ENCODE measurements around the gene SPEM2.
"Not testable (repeated sequence)": the region's sequence is repeated elsewhere in the genome, so short reads cannot be mapped to it uniquely, and the experiment has no call there.

The SPEM2 gene

DNA sequence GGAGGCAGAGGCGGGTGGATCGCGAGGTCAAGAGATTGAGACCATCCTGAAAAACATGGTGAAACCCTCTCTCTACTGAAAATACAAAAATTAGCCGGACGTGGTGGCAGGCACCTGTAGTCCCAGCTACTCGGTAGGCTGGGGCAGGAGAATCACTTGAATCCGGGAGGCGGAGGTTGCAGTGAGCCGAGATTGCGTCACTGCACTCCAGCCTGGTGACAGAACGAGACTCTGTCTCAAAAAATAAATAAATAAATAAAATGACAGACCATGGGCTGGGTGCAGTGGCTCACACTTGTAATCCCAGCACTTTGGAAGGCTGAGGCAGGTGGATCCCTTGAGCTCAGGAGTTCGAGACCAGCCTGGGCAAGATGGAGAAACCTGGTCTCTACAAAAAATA, 44.4 kb downstream of the SPEM2 start:
- H3K14ac ChIP-seq (ENCODE audit: low read length in 2 of 2); H3K18ac ChIP-seq (ENCODE audit: low read depth in 1 of 2, low read length in 2 of 2); H2BK12ac ChIP-seq (ENCODE audit: low read length in 2 of 2); H2AFZ ChIP-seq (ENCODE audit: low read depth, low read length); H4K8ac ChIP-seq (ENCODE audit: low read length); DNase-seq; H3K4me2 ChIP-seq (ENCODE audit: low read length, poor library complexity, severe bottlenecking); H2BK15ac ChIP-seq (ENCODE audit: low read depth, poor library complexity, severe bottlenecking); H2BK5ac ChIP-seq (ENCODE audit: low read depth, low read length, poor library complexity, severe bottlenecking); H3K9ac ChIP-seq (ENCODE audit: low read length); H2BK120ac ChIP-seq (ENCODE audit: low read depth, low read length); H3K4me3 ChIP-seq (ENCODE audit: insufficient read depth in 1 of 2, low read depth in 1 of 2, low read length in 2 of 2); H2AK5ac ChIP-seq (ENCODE audit: low read length, severe bottlenecking); H3K23ac ChIP-seq (ENCODE audit: low read length in 2 of 2); H3K4ac ChIP-seq (ENCODE audit: low read depth in 1 of 2, low read length in 2 of 2); H3K9me3 ChIP-seq (ENCODE audit: control insufficient read depth, low read length); H3K27ac ChIP-seq (ENCODE audit: low read length, poor library complexity, severe bottlenecking); H4K91ac ChIP-seq (ENCODE audit: low read length); H3K27me3 ChIP-seq (ENCODE audit: control insufficient read depth in 1 of 2, insufficient read depth in 1 of 2, low read length in 2 of 2): not testable (repeated sequence)
- peaks cover 25 to 32% of the 10 kb centered on the region in 2 experiments for H3K36me3 ChIP-seq (ENCODE audit: control insufficient read depth in 1 of 2, insufficient read depth in 2 of 2, low read depth in 1 of 2, low read length in 2 of 2)
- peaks cover 35% of the 10 kb centered on the region for H3K79me1 ChIP-seq (replicated peaks; ENCODE audit: low read length, poor library complexity, severe bottlenecking)
- H3K4me1 ChIP-seq (ENCODE audit: control insufficient read depth, insufficient read depth, low read depth, low read length), result peaks cover 10% of the 10 kb centered on the region
- 96% methylated on average over 11 of the region's 12 CpGs for WGBS

DNA sequence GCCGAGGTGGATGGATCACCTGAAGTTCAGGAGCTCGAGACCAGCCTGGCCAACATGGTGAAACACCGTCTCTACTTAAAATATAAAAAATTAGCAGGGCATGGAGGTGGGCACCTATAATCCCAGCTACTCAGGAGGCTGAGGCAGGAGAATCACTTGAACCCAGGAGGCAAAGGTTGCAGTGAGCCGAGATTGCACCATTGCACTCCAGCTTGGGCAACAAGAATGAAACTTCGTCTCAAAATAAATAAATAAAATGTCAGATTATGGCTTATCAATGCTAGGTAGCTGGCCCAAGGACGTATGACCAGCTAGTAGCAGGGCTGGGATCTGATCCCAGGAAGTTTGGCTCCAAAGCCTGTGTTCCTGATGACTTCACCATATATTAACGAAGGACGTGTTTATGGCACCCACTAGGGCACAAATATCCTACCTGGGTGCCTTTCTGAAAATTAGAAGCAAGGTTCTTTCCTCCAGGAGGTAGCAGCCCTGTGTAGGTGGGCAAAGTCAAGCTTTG, 45.1 kb downstream of the SPEM2 start:
- peak overlapping the region; percentile 39 for H4K91ac ChIP-seq (ENCODE audit: low read length)
- 97% methylated on average over 8 of the region's 8 CpGs for WGBS

DNA sequence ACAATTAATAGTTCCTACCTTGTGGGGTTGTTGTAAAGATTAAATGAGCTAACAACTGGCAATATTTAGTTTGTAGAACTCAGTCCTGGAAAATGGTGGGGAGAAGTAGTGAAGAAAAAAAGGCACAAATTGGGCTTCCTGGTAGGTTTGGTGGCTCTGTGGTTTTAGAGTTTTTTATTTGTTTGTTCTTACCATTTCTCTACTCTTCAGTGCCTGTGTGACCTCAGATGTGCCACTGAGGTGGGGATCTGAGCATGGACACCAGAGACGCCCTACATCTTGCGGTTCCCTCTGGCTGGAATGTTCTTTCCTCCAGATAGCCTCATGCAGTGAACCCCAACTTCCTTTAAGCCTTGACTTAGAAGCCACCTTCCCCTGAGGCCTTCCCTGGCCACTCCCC, 46.3 kb downstream of the SPEM2 start:
- H3K9ac ChIP-seq (ENCODE audit: low read length), result no peak overlapping the region
- no peak overlapping the region for H3K4me3 ChIP-seq (ENCODE audit: insufficient read depth in 1 of 2, low read depth in 1 of 2, low read length in 2 of 2)
- no peak overlapping the region for H3K4ac ChIP-seq (ENCODE audit: low read depth in 1 of 2, low read length in 2 of 2)
- H4K91ac ChIP-seq (ENCODE audit: low read length), result no peak overlapping the region
- no peak overlapping the region for H3K4me2 ChIP-seq (ENCODE audit: low read length, poor library complexity, severe bottlenecking)
- H3K14ac ChIP-seq (ENCODE audit: low read length in 2 of 2), result no peak overlapping the region
- no peak overlapping the region for H2AK5ac ChIP-seq (ENCODE audit: low read length, severe bottlenecking)
- H3K36me3 ChIP-seq (ENCODE audit: control insufficient read depth in 1 of 2, insufficient read depth in 2 of 2, low read depth in 1 of 2, low read length in 2 of 2), result peaks cover 17 to 20% of the 10 kb centered on the region in 2 experiments
- H2BK5ac ChIP-seq (ENCODE audit: low read depth, low read length, poor library complexity, severe bottlenecking), result no peak overlapping the region
- WGBS, result 97% methylated on average over 2 of the region's 2 CpGs
- no peak overlapping the region for H3K27ac ChIP-seq (ENCODE audit: low read length, poor library complexity, severe bottlenecking)
- H3K27me3 ChIP-seq (ENCODE audit: control insufficient read depth in 1 of 2, insufficient read depth in 1 of 2, low read length in 2 of 2), result no peaks in the 10 kb centered on the region
- H2BK15ac ChIP-seq (ENCODE audit: low read depth, poor library complexity, severe bottlenecking), result no peak overlapping the region
- peaks cover 22% of the 10 kb centered on the region for H3K79me1 ChIP-seq (replicated peaks; ENCODE audit: low read length, poor library complexity, severe bottlenecking)
- H4K8ac ChIP-seq (ENCODE audit: low read length), result peak overlapping the region; percentile 38
- H2AFZ ChIP-seq (ENCODE audit: low read depth, low read length), result no peak overlapping the region
- no peak overlapping the region for H2BK120ac ChIP-seq (ENCODE audit: low read depth, low read length)
- H3K4me1 ChIP-seq (ENCODE audit: control insufficient read depth, insufficient read depth, low read depth, low read length), result peaks cover 18% of the 10 kb centered on the region
- H2BK12ac ChIP-seq (ENCODE audit: low read length in 2 of 2), result no peak overlapping the region
- H3K9me3 ChIP-seq (ENCODE audit: control insufficient read depth, low read length), result no peaks in the 10 kb centered on the region
- no peak overlapping the region for H3K18ac ChIP-seq (ENCODE audit: low read depth in 1 of 2, low read length in 2 of 2)
- no peak for DNase-seq
- H3K23ac ChIP-seq (ENCODE audit: low read length in 2 of 2), result no peak overlapping the region

More for the DNA sequence above, 45.1 kb downstream of the SPEM2 start:
- not testable (repeated sequence) for H2BK5ac ChIP-seq (ENCODE audit: low read depth, low read length, poor library complexity, severe bottlenecking); H2BK15ac ChIP-seq (ENCODE audit: low read depth, poor library complexity, severe bottlenecking); H3K23ac ChIP-seq (ENCODE audit: low read length in 2 of 2); H3K9ac ChIP-seq (ENCODE audit: low read length); H2BK120ac ChIP-seq (ENCODE audit: low read depth, low read length); H3K4me3 ChIP-seq (ENCODE audit: insufficient read depth in 1 of 2, low read depth in 1 of 2, low read length in 2 of 2); H2AK5ac ChIP-seq (ENCODE audit: low read length, severe bottlenecking); DNase-seq; H2AFZ ChIP-seq (ENCODE audit: low read depth, low read length); H3K27ac ChIP-seq (ENCODE audit: low read length, poor library complexity, severe bottlenecking); H4K8ac ChIP-seq (ENCODE audit: low read length); H3K18ac ChIP-seq (ENCODE audit: low read depth in 1 of 2, low read length in 2 of 2); H3K27me3 ChIP-seq (ENCODE audit: control insufficient read depth in 1 of 2, insufficient read depth in 1 of 2, low read length in 2 of 2); H3K14ac ChIP-seq (ENCODE audit: low read length in 2 of 2); H3K4ac ChIP-seq (ENCODE audit: low read depth in 1 of 2, low read length in 2 of 2); H3K9me3 ChIP-seq (ENCODE audit: control insufficient read depth, low read length); H3K4me2 ChIP-seq (ENCODE audit: low read length, poor library complexity, severe bottlenecking); H2BK12ac ChIP-seq (ENCODE audit: low read length in 2 of 2)
- Histone ChIP-seq H3K36me3 (ENCODE audit: control insufficient read depth in 1 of 2, insufficient read depth in 2 of 2, low read depth in 1 of 2, low read length in 2 of 2) (peaks cover 23 to 28% of the 10 kb centered on the region in 2 experiments), H3K4me1 (ENCODE audit: control insufficient read depth, insufficient read depth, low read depth, low read length) (peaks cover 10% of the 10 kb centered on the region), H3K79me1 (replicated peaks; ENCODE audit: low read length, poor library complexity, severe bottlenecking) (peaks cover 33% of the 10 kb centered on the region)

DNA sequence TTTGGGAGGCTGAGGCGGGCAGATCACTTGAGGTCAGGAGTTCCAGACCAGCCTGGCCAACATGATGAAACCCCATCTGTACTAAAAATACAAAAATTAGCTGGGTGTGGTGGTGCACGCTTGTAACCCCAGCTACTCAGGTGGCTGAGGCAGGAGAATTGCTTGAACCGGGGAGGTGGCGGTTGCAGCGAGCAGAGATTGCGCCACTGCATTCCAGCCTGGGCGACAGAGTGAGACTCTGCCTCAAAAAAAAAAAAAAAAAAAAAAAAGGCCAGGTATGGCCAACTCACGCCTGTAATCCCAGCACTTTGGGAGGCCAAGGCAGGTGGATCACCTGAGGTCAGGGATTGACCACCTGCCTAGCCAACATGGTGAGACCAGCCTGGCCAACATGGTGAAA, 49.4 kb downstream of the SPEM2 start:
- not testable (repeated sequence) for H2BK12ac ChIP-seq (ENCODE audit: low read length in 2 of 2); H3K4me3 ChIP-seq (ENCODE audit: insufficient read depth in 1 of 2, low read depth in 1 of 2, low read length in 2 of 2); H2AFZ ChIP-seq (ENCODE audit: low read depth, low read length); H3K27me3 ChIP-seq (ENCODE audit: control insufficient read depth in 1 of 2, insufficient read depth in 1 of 2, low read length in 2 of 2); H2AK5ac ChIP-seq (ENCODE audit: low read length, severe bottlenecking); H3K27ac ChIP-seq (ENCODE audit: low read length, poor library complexity, severe bottlenecking); H4K91ac ChIP-seq (ENCODE audit: low read length); H2BK5ac ChIP-seq (ENCODE audit: low read depth, low read length, poor library complexity, severe bottlenecking); H3K36me3 ChIP-seq (ENCODE audit: control insufficient read depth in 1 of 2, insufficient read depth in 2 of 2, low read depth in 1 of 2, low read length in 2 of 2); H3K23ac ChIP-seq (ENCODE audit: low read length in 2 of 2); H3K79me1 ChIP-seq (replicated peaks; ENCODE audit: low read length, poor library complexity, severe bottlenecking); H3K14ac ChIP-seq (ENCODE audit: low read length in 2 of 2); H3K9ac ChIP-seq (ENCODE audit: low read length); H3K4ac ChIP-seq (ENCODE audit: low read depth in 1 of 2, low read length in 2 of 2); H2BK15ac ChIP-seq (ENCODE audit: low read depth, poor library complexity, severe bottlenecking); DNase-seq; H4K8ac ChIP-seq (ENCODE audit: low read length); H3K18ac ChIP-seq (ENCODE audit: low read depth in 1 of 2, low read length in 2 of 2); H3K9me3 ChIP-seq (ENCODE audit: control insufficient read depth, low read length); H2BK120ac ChIP-seq (ENCODE audit: low read depth, low read length); H3K4me2 ChIP-seq (ENCODE audit: low read length, poor library complexity, severe bottlenecking)
- 98% methylated on average over 8 of the region's 8 CpGs for WGBS
- peaks cover 34% of the 10 kb centered on the region for H3K4me1 ChIP-seq (ENCODE audit: control insufficient read depth, insufficient read depth, low read depth, low read length)
